K562 (cell line): Measurements from ENCODE around the gene GART. TPM values are rescaled to one million over a fixed set of nuclear protein-coding genes. Genes with fewer than 3 reads are reported as not detected.

ENCODE experiments used
- ARID1B ChIP-seq: fragments of 450-650 bp; IDR thresholded peaks from 2 replicates; pipeline ENCODE4 v1.6.1; 2016; ENCODE audit warnings: antibody characterized with exemption, mild to moderate bottlenecking, inconsistent platforms
- ESRRB ChIP-seq: fragments of 250-450 bp; sonication (Bioruptor Pico); IDR thresholded peaks from 2 replicates; pipeline ENCODE4 v1.5.0; 2020; ENCODE audit warnings: mild to moderate bottlenecking, moderate library complexity, borderline replicate concordance
- GATA2 ChIP-seq: sonication (generic); formaldehyde crosslinking; IDR thresholded peaks from 2 replicates; pipeline ENCODE4 v1.4.0; 2020; ENCODE audit warnings: mild to moderate bottlenecking, missing genetic modification reagents
- HLTF ChIP-seq: fragments of 450-650 bp; IDR thresholded peaks from 2 replicates; pipeline ENCODE4 v1.6.1; 2016
- IFI16 ChIP-seq: fragments of 250-450 bp; sonication (Bioruptor Pico); IDR thresholded peaks from 2 replicates; pipeline ENCODE4 v2.1.2; 2022; ENCODE audit warnings: mild to moderate bottlenecking, inconsistent platforms
- NONO ChIP-seq, 2 experiments: fragments of 200-400 bp in 1 of 2; fragments of 450-650 bp in 1 of 2; formaldehyde crosslinking in 1 of 2; IDR thresholded peaks; 2 replicates each; pipeline ENCODE4 v1.6.1; 2017; ENCODE audit warnings: low read depth in 2 of 2, mild to moderate bottlenecking in 2 of 2, moderate library complexity in 2 of 2, low read length in 1 of 2
- POLR3A ChIP-seq: IDR thresholded peaks from 2 replicates; pipeline ENCODE4 v1.6.1; 2011; ENCODE audit warnings: borderline replicate concordance, mild to moderate bottlenecking, moderate library complexity; ENCODE audit not compliant: insufficient read length, insufficient read depth; ENCODE audit errors: extremely low read depth
- PTRF ChIP-seq: fragments of 450-650 bp; IDR thresholded peaks from 2 replicates; pipeline ENCODE4 v1.6.1; 2016; ENCODE audit warnings: mild to moderate bottlenecking, missing genetic modification characterization, missing compliant biosample characterization
- RB1 ChIP-seq: fragments of 450-650 bp; IDR thresholded peaks from 2 replicates; pipeline ENCODE4 v1.6.1; 2017; ENCODE audit warnings: low read depth, mild to moderate bottlenecking
- SAFB ChIP-seq: fragments of 200-400 bp; formaldehyde crosslinking; IDR thresholded peaks from 2 replicates; pipeline ENCODE4 v1.6.1; 2017; ENCODE audit warnings: low read depth, low read length, borderline replicate concordance
- SIRT6 ChIP-seq: IDR thresholded peaks from one replicate; pipeline ENCODE4 v1.6.1; 2012; ENCODE audit warnings: low read depth, mild to moderate bottlenecking, control low read depth, inconsistent platforms, low read length, moderate library complexity
- SRSF1 ChIP-seq: fragments of 200-400 bp; formaldehyde crosslinking; IDR thresholded peaks from 2 replicates; pipeline ENCODE4 v1.6.1; 2017; ENCODE audit warnings: mild to moderate bottlenecking, low read depth, low read length, moderate library complexity
- YY1 ChIP-seq, 3 experiments: IDR thresholded peaks; 2 replicates each; pipeline ENCODE4 v1.6.1; 2011; ENCODE audit warnings: low read length in 2 of 3, mild to moderate bottlenecking in 2 of 3, moderate library complexity in 2 of 3, borderline replicate concordance in 1 of 3, control low read depth in 1 of 3, low read depth in 1 of 3; ENCODE audit not compliant: insufficient read depth in 3 of 3, insufficient replicate concordance in 2 of 3, control insufficient read depth in 1 of 3, insufficient read length in 1 of 3; ENCODE audit errors: extremely low read depth in 1 of 3
- ZNF41 ChIP-seq: fragments of 250-450 bp; sonication (Bioruptor Pico); conservative IDR thresholded peaks from 2 replicates; pipeline ENCODE4 v1.4.0; 2020; ENCODE audit warnings: mild to moderate bottlenecking
- ZNF431 ChIP-seq: sonication (generic); formaldehyde crosslinking; IDR thresholded peaks from 2 replicates; pipeline ENCODE4 v1.8.0; 2022; ENCODE audit warnings: mild to moderate bottlenecking, missing genetic modification reagents
- ZNF584 ChIP-seq: fragments of 200-800 bp; sonication (Bioruptor generic); IDR thresholded peaks from 2 replicates; pipeline ENCODE4 v1.6.1; 2016; ENCODE audit warnings: low read depth, mild to moderate bottlenecking, missing genetic modification characterization, missing compliant biosample characterization
- polyA plus RNA-seq, 8 experiments: library from polyadenylated mRNA; depleted of rRNA in 4 of 8; stranded (reverse) in 5 of 8; unstranded in 3 of 8; fragments of >200 nt; fragmentation: Nextera tagmentation in 2 of 8; fragmentation: Illumina TruSeq in 1 of 8; extraction: Ambion mirVana in 2 of 8; extraction: Trizol in 1 of 8; gene quantifications; 2 replicates each; pipeline versions ENCODE4 v1.2.1 to v1.2.3, GENCODE V29; 2011 to 2014; ENCODE audit warnings: inconsistent platforms in 1 of 8, missing spikeins in 1 of 8
- total RNA-seq, 7 experiments: library from RNA; depleted of rRNA in 6 of 7; stranded (reverse); fragments of >200 nt in 6 of 7; fragmentation: Illumina TruSeq in 2 of 7; extraction: Trizol in 2 of 7; gene quantifications; 2 replicates each; pipeline versions ENCODE4 v1.2.1 to v1.2.3, GENCODE V29; 2011 to 2021; ENCODE audit warnings: low replicate concordance in 1 of 7
- TF ChIP-seq, protein P1 (sequence below), 2 experiments: fragments of 200-800 bp in 1 of 2; sonication (Bioruptor generic) in 1 of 2; sonication (generic) in 1 of 2; formaldehyde crosslinking in 1 of 2; IDR thresholded peaks in 1 of 2; conservative IDR thresholded peaks in 1 of 2; 2 replicates each; pipeline versions ENCODE4 v1.5.0 to v1.6.1; 2016 to 2020; ENCODE audit warnings: missing compliant biosample characterization in 1 of 2, missing genetic modification characterization in 1 of 2, missing genetic modification reagents in 1 of 2

GART gene
- total and polyA plus RNA-seq, 9 of the 15 experiments (the other 6 are each of a cell fraction or from before 2014, with no cell fraction given), result 141 to 429 (median 349) TPM

DNA sequence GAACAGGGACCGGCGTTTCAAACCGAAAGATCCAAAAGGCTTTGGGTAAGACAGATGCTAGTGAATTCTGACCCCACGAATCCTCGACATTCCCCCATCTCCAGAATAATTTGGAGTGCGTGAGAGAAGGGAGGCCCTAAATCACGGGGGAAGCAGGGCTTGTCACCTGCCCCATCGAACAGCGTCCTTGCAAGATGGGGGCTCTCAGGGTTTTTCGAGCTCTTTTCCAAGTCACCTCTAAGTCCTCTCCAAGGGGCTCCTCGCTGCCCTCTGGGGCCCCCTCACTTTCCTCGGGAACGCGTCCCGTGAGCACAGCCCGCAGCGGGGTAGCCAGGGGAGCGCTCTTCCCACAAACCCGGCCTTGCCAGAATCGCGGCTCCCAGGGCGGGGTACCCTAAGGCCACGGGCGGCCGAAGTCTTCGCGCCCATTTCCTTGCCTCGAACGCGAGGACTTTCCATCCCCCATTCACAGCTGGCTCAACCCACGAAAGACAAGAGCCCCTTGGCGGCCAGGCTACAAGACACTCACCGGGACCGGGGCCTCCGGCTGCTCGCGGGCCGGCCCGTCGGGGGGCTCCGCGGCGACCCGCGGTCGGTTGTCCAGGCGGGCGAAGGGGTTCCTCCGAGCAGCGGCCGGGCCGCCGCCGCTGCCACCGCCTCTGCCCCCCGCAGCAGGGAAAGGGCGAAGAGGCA is 46.0 kb upstream of the GART start (continued):
- TF ChIP-seq YY1 (IDR thresholded peaks at IDR 0.05; ENCODE audit: borderline replicate concordance in 1 of 3, control insufficient read depth in 1 of 3, extremely low read depth in 1 of 3, insufficient read depth in 3 of 3, insufficient read length in 1 of 3, insufficient replicate concordance in 2 of 3, low read depth in 1 of 3, low read length in 2 of 3) (peak in 2 of 3 experiments; percentile 10 to 20), PTRF (no peak), GATA2 (CRISPR knock-in tag) (peak; percentile 1; the same call in 1 of the 2 replicates), HLTF (no peak), ZNF584 (CRISPR knock-in tag) (no peak), ESRRB (no peak), SAFB (peak; percentile 58), ARID1B (no peak), NONO (IDR thresholded peaks at IDR 0.05; ENCODE audit: low read depth in 2 of 2, low read length in 1 of 2) (no peak), SRSF1 (no peak), POLR3A (no peak), SIRT6 (no peak), IFI16 (no peak), ZNF41 (CRISPR knock-in tag) (0 out of 2 replicates have a peak, but pooled peaks have one; percentile 9), ZNF431 (CRISPR knock-in tag) (peak; percentile 49), RB1 (no peak; the same call in 1 of the 2 replicates)
- TF ChIP-seq, protein P1, sequence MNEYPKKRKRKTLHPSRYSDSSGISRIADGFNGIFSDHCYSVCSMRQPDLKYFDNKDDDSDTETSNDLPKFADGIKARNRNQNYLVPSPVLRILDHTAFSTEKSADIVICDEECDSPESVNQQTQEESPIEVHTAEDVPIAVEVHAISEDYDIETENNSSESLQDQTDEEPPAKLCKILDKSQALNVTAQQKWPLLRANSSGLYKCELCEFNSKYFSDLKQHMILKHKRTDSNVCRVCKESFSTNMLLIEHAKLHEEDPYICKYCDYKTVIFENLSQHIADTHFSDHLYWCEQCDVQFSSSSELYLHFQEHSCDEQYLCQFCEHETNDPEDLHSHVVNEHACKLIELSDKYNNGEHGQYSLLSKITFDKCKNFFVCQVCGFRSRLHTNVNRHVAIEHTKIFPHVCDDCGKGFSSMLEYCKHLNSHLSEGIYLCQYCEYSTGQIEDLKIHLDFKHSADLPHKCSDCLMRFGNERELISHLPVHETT (CRISPR knock-in tag; conservative IDR thresholded peaks at IDR 0.05 in 1 of 2, IDR thresholded peaks at IDR 0.05 in 1 of 2), result no peak
